ENCODE data around the gene EPS15. TPM values are rescaled to one million over a fixed set of nuclear protein-coding genes. Genes with fewer than 3 reads are reported as not detected.

Gene EPS15
- total and polyA plus RNA-seq, 4 donors, result 79.9 to 179 (median 102) TPM

DNA sequence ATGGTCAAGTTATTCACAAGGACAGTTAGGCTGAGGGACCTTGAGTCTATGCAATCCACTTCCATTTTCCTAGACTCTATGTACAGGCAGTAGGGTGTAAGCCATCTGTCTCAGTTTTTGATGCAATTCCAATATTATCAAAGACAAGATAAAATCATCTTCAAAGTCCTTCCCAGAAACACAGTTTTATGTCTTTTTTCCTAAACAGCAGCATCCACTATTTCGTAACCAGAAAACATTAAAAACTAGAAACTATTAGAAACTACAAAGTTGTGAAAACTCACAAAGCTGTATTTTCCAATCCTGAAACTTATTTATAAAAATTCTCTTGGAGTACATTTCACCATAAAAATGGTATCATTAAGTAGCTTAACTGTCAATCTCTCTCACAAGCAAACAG, 93.8 kb downstream of the EPS15 start:
- no peak for DNase-seq (ENCODE audit: low read depth in 4 of 6, low spot score in 6 of 6)
- H3K27ac ChIP-seq (ENCODE audit: low read depth, low read length), result no peak overlapping the region
- H3K9me3 ChIP-seq (ENCODE audit: control insufficient read depth, insufficient read depth, low read length), result no peaks in the 10 kb centered on the region
- H3K27me3 ChIP-seq (ENCODE audit: control insufficient read depth, insufficient read depth, low read length), result no peaks in the 10 kb centered on the region
- WGBS (ENCODE audit: insufficient coverage), result no CpG with 5 or more reads among the region's 1 CpG
- no peaks in the 10 kb centered on the region for H3K4me1 ChIP-seq (ENCODE audit: control insufficient read depth, insufficient read depth, low read length)
- peaks cover 2% of the 10 kb centered on the region for H3K36me3 ChIP-seq (ENCODE audit: control insufficient read depth, insufficient read depth, low read length)
- no peak overlapping the region for H3K4me3 ChIP-seq (ENCODE audit: low read depth, low read length)

DNA sequence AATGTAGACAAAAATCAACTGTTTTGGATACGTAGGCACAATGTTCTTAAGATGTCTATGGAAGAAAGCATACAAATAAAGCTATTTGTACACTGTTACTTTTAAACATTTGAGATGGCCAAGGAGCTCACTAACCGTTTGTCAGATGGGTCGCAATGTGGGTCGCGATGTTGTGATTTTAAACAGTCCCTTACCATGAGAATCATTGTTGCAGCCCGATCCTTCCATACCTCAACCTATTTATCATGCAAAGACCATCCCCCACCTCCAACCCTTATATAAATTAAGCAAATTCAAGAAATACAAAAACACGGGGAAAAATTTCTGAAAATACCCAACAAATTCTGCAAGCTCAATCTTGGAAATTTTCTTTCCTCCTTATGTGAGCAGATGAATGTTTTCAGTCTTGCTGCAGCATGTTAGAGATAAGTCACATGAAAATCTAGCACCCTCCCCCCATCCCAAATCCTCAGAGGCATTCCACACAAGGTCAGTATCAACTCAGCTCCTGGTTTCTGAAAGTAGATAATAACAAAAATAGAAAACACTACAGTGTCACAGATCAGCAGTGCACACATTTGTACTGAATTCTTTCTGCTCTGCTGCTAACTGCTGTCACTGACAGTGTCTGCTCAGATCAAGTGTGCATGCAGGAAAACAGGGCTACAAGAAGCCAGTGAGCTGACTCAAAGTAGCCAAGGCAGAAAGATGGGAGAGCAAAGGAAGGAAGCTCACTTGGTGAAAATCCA, 95.8 kb downstream of the EPS15 start:
- Histone ChIP-seq H3K36me3 (ENCODE audit: control insufficient read depth, insufficient read depth, low read length) (no peaks in the 10 kb centered on the region), H3K9me3 (ENCODE audit: control insufficient read depth, insufficient read depth, low read length) (no peaks in the 10 kb centered on the region), H3K4me3 (ENCODE audit: low read depth, low read length) (no peak overlapping the region), H3K27me3 (ENCODE audit: control insufficient read depth, insufficient read depth, low read length) (no peaks in the 10 kb centered on the region), H3K4me1 (ENCODE audit: control insufficient read depth, insufficient read depth, low read length) (no peaks in the 10 kb centered on the region), H3K27ac (ENCODE audit: low read depth, low read length) (peak overlapping the region; percentile 2)
- 69% methylated on average over 4 of the region's 7 CpGs for WGBS (ENCODE audit: insufficient coverage)
- peak in 3 of 6 donors; percentile 17 to 58 (median 45) for DNase-seq (ENCODE audit: low read depth in 4 of 6, low spot score in 6 of 6)

DNA sequence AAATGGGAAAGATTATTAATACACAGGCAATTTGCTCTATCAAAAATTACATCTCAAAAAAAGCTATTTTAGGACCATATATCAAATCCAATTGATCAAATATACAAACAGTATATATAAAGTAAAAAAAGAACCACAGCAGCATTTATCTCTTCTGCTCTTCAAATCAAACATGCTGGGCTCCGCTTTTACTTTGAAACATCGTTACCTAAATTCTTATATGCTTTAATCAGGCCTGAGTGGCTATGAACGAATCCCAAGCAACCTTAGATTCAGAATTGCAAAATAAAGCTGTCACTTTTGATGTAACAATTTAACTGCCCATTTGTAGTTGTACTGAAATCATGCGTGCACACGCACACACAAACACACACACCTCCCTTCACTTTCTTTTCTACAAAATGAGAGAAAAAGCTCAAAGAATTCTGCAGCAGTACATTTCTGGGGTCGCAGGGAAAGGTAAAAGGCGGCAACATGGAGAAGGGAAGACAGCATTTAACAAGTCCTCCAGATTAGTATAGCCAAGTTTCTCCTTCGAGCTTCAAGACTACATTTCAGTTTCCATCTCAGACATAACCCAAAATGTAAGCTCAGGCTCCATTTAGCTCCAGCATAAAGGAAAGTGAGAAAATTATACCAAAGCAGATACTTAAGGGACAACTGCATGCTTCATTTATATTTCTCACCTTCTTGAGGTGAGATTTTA, 96.5 kb downstream of the EPS15 start:
- Histone ChIP-seq H3K27me3 (ENCODE audit: control insufficient read depth, insufficient read depth, low read length) (no peaks in the 10 kb centered on the region), H3K27ac (ENCODE audit: low read depth, low read length) (peak overlapping the region; percentile 2), H3K4me1 (ENCODE audit: control insufficient read depth, insufficient read depth, low read length) (no peaks in the 10 kb centered on the region), H3K4me3 (ENCODE audit: low read depth, low read length) (no peak overlapping the region), H3K9me3 (ENCODE audit: control insufficient read depth, insufficient read depth, low read length) (no peaks in the 10 kb centered on the region), H3K36me3 (ENCODE audit: control insufficient read depth, insufficient read depth, low read length) (no peaks in the 10 kb centered on the region)
- peak in 3 of 6 donors; percentile 35 to 63 (median 48) for DNase-seq (ENCODE audit: low read depth in 4 of 6, low spot score in 6 of 6)
- WGBS (ENCODE audit: insufficient coverage), result no CpG with 5 or more reads among the region's 8 CpGs

DNA sequence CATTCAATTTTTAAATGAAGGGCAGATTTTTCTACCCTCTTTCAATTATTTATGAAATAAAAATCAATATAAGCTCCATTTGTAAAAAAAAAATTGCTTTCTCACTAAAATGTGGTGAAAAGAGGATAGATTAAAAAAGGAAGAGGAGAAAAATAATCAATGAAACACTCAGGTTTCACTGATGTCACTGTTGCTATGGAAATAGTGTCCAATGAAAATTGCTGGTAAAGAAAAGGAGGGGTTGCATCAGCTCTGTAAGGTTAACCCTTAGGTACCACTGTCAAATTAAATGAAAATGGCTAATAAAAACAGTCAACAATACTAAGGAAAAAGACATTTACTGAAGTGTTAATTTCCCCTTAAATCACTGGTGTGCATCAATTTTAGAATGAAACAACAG, 97.1 kb downstream of the EPS15 start:
- Histone ChIP-seq H3K4me1 (ENCODE audit: control insufficient read depth, insufficient read depth, low read length) (no peaks in the 10 kb centered on the region), H3K27me3 (ENCODE audit: control insufficient read depth, insufficient read depth, low read length) (no peaks in the 10 kb centered on the region), H3K27ac (ENCODE audit: low read depth, low read length) (no peak overlapping the region), H3K9me3 (ENCODE audit: control insufficient read depth, insufficient read depth, low read length) (no peaks in the 10 kb centered on the region), H3K36me3 (ENCODE audit: control insufficient read depth, insufficient read depth, low read length) (no peaks in the 10 kb centered on the region), H3K4me3 (ENCODE audit: low read depth, low read length) (peak overlapping the region; percentile 40)
- DNase-seq (ENCODE audit: low read depth in 4 of 6, low spot score in 6 of 6), result peak; percentile 72 to 97 (median 78)

DNA sequence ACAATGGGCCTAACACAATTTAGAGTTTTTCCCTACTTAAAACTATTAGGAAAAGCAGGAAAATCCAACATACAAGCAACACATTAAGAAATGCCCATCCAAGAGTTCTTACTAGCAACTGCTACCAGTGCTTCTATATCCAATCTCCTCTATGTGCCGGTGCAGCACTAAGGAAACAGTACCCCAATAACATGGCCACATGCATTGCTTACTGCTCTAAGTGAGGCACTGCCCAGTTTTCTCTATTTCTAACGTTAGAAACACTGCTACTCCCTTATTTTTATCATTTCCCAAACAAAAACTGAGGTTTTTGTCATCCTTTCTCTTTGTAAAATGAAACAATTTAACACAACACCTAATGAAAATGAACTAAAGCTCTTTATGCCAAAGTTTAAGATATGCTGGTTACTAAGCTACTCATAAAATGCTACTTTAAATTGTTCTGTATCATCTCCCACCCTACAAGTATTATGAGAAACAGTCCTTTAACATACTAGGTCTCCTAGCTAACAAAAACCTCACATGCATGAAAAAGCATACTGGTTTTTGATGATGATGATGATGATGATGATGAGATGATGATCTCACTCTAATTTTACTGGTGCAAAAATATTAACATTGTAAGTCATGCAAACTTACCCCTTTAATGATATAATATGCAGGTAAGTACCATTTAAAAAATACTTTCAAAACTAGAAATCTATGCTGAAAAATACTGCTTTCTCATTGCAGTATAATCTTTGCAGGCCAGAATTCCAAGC, 98.0 kb downstream of the EPS15 start:
- no peaks in the 10 kb centered on the region for H3K36me3 ChIP-seq (ENCODE audit: control insufficient read depth, insufficient read depth, low read length)
- no peak overlapping the region for H3K27ac ChIP-seq (ENCODE audit: low read depth, low read length)
- H3K9me3 ChIP-seq (ENCODE audit: control insufficient read depth, insufficient read depth, low read length), result no peaks in the 10 kb centered on the region
- peak overlapping the region; percentile 40 for H3K4me3 ChIP-seq (ENCODE audit: low read depth, low read length)
- H3K4me1 ChIP-seq (ENCODE audit: control insufficient read depth, insufficient read depth, low read length), result no peaks in the 10 kb centered on the region
- DNase-seq (ENCODE audit: low read depth in 4 of 6, low spot score in 6 of 6), result peak in 3 of 6 donors; percentile 15 to 81 (median 20)
- H3K27me3 ChIP-seq (ENCODE audit: control insufficient read depth, insufficient read depth, low read length), result no peaks in the 10 kb centered on the region
- WGBS (ENCODE audit: insufficient coverage), result 36% methylated on average over 2 of the region's 2 CpGs

DNA sequence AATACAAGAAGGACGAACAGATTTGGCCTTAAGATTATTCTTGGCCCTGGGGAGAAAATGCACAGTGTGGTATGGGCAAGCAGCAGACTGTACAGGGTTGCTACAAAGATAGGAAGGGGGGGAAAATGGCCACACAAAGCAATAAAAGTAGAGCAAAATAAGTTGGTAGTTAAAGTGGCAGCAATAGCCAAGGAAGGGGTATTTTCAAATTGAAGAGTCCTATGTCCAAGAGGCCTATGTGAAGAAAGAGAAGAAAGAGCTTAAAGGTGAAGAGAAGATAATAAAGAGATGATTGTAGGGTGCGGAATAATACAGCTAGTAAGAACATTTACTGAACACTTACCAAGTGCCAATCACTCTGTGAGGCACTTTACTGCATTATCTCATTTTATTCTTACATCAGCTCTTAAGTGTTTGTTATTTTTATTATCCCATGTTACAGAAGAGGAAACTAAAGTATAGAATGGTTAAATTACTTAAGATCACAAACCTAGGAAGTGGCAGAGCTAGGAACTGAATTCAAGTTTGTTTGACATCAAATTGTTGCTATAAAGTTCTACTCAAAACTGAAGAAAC, 100.6 kb downstream of the EPS15 start:
- Histone ChIP-seq H3K4me3 (ENCODE audit: low read depth, low read length) (no peak overlapping the region), H3K4me1 (ENCODE audit: control insufficient read depth, insufficient read depth, low read length) (no peaks in the 10 kb centered on the region), H3K27ac (ENCODE audit: low read depth, low read length) (no peak overlapping the region), H3K9me3 (ENCODE audit: control insufficient read depth, insufficient read depth, low read length) (no peaks in the 10 kb centered on the region), H3K36me3 (ENCODE audit: control insufficient read depth, insufficient read depth, low read length) (no peaks in the 10 kb centered on the region), H3K27me3 (ENCODE audit: control insufficient read depth, insufficient read depth, low read length) (no peaks in the 10 kb centered on the region)
- WGBS (ENCODE audit: insufficient coverage), result 80% methylated on average over 1 of the region's 2 CpGs
- DNase-seq (ENCODE audit: low read depth in 4 of 6, low spot score in 6 of 6), result no peak

DNA sequence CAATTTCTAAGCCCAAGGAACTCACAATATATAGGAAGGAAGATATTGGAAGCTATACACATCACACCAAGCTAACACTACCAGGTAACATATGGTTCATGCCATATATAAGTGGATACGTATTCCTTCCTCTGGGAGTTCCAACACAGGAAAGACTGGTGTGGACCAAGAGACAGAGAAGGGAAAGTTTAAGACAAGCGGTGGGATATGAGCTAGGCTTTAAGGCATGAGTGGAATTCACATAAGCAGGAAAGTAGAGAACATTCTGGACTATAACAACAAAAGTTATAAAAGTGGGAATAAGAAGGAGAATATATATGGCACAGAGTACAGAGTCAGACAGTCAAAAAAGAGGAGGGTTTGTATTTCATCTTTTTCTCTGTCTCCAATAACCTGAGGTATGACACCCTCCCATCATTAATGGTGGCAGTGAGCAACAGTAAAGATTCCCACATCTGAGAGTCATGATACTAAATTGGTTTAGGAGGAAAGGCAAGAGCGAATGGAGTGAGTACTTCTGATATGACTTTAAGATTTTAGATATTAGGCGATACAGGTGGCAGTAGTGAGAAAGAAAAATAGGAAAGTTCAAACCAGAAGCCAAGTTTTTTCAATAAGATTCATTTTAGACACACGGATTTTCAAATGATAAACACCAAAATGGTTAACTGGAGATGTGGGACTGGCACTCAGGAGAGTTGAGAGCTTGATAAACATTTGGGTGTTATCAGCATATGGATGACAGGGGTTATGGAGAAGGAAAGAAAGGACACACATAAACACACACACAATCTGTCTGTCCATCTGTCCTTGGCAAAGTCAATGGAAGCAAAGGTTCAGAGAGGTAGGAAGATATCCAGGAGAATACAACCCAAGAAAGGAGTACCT, 101.3 kb downstream of the EPS15 start:
- whole genome bisulfite sequencing (ENCODE audit: insufficient coverage), result 100% methylated on average over 4 of the region's 5 CpGs
- peak in 1 of 6 donors; percentile 14 for DNase-seq (ENCODE audit: low read depth in 4 of 6, low spot score in 6 of 6)
- Histone ChIP-seq H3K27me3 (ENCODE audit: control insufficient read depth, insufficient read depth, low read length) (no peaks in the 10 kb centered on the region), H3K36me3 (ENCODE audit: control insufficient read depth, insufficient read depth, low read length) (no peaks in the 10 kb centered on the region), H3K27ac (ENCODE audit: low read depth, low read length) (no peak overlapping the region), H3K4me3 (ENCODE audit: low read depth, low read length) (no peak overlapping the region), H3K4me1 (ENCODE audit: control insufficient read depth, insufficient read depth, low read length) (no peaks in the 10 kb centered on the region), H3K9me3 (ENCODE audit: control insufficient read depth, insufficient read depth, low read length) (no peaks in the 10 kb centered on the region)

DNA sequence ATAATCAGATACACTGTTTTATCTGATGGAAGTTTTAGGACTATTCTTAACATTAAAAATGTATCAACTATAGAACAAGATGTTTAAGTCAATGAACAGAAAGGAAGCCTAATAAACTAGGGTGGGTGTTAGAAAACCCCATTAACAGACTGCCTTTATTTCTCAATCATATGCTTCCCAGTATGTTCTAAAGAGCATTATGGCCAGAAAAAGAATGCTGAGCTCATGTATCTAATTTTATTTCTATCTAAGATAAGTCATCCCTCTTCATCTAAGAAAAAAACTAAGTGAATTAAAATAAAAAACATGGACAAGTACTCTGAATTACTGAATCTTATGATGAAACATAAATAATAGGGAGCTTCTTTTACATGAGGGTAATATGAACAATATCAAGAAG, 102.2 kb downstream of the EPS15 start:
- Histone ChIP-seq H3K27me3 (ENCODE audit: control insufficient read depth, insufficient read depth, low read length) (no peaks in the 10 kb centered on the region), H3K27ac (ENCODE audit: low read depth, low read length) (no peak overlapping the region), H3K4me1 (ENCODE audit: control insufficient read depth, insufficient read depth, low read length) (no peaks in the 10 kb centered on the region), H3K9me3 (ENCODE audit: control insufficient read depth, insufficient read depth, low read length) (no peaks in the 10 kb centered on the region), H3K4me3 (ENCODE audit: low read depth, low read length) (no peak overlapping the region), H3K36me3 (ENCODE audit: control insufficient read depth, insufficient read depth, low read length) (no peaks in the 10 kb centered on the region)
- DNase-seq (ENCODE audit: low read depth in 4 of 6, low spot score in 6 of 6), result no peak

DNA sequence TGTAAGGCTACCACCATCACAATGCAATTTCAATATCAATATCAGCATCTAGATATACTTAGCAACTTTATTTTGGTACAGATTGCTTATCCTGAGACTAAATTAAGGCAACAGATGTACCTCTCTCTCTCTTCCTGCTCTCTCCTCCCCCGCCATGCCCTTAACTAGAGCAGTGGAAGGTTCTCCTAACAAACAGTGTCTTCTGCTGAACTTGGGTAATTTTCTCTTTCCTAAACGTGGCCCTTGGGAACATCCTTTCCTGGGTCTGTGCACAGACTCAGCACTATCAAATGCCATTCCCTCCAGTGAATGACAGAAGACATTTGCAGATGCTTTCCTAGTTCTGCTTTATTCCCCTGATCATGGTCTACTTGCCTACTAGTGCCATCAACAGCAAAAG, 103.1 kb downstream of the EPS15 start:
- no peak overlapping the region for H3K27ac ChIP-seq (ENCODE audit: low read depth, low read length)
- H3K4me3 ChIP-seq (ENCODE audit: low read depth, low read length), result no peak overlapping the region
- WGBS (ENCODE audit: insufficient coverage), result 67% methylated on average over 2 of the region's 2 CpGs
- H3K9me3 ChIP-seq (ENCODE audit: control insufficient read depth, insufficient read depth, low read length), result no peaks in the 10 kb centered on the region
- no peaks in the 10 kb centered on the region for H3K27me3 ChIP-seq (ENCODE audit: control insufficient read depth, insufficient read depth, low read length)
- H3K36me3 ChIP-seq (ENCODE audit: control insufficient read depth, insufficient read depth, low read length), result no peaks in the 10 kb centered on the region
- no peaks in the 10 kb centered on the region for H3K4me1 ChIP-seq (ENCODE audit: control insufficient read depth, insufficient read depth, low read length)
- peak in 1 of 6 donors; percentile 47 for DNase-seq (ENCODE audit: low read depth in 4 of 6, low spot score in 6 of 6)
